ENCODE results near the gene TMEM240.
"Not testable (repeated sequence)": the region's sequence is repeated elsewhere in the genome, so short reads cannot be mapped to it uniquely, and the experiment has no call there.

GRCh38 chr1:1533894-1534291 is 6.5 kb downstream of the TMEM240 start:
- not testable (repeated sequence) for TF ChIP-seq ZNF253 (CRISPR knock-in tag; conservative IDR thresholded peaks at IDR 0.05); EHMT2 (IDR thresholded peaks at IDR 0.05); ZBTB2 (IDR thresholded peaks at IDR 0.05); ZBTB26 (CRISPR knock-in tag; IDR thresholded peaks at IDR 0.05); CTCF (IDR thresholded peaks at IDR 0.05 in 2 of 3, conservative IDR thresholded peaks at IDR 0.05 in 1 of 3; ENCODE audit: insufficient read depth in 2 of 3, low read depth in 1 of 3, low read length in 3 of 3); POLR2A (conservative IDR thresholded peaks at IDR 0.05); HMG20A (CRISPR knock-in tag; conservative IDR thresholded peaks at IDR 0.05); YBX1 (IDR thresholded peaks at IDR 0.05); YY1 (IDR thresholded peaks at IDR 0.05; ENCODE audit: borderline replicate concordance in 1 of 3, control insufficient read depth in 1 of 3, extremely low read depth in 1 of 3, insufficient read depth in 3 of 3, insufficient read length in 1 of 3, insufficient replicate concordance in 2 of 3, low read depth in 1 of 3, low read length in 2 of 3); KLF13 (tag; IDR thresholded peaks at IDR 0.05; ENCODE audit: borderline replicate concordance, low read depth); SP1 (CRISPR knock-in tag; IDR thresholded peaks at IDR 0.05)
- TF ChIP-seq, protein P1, sequence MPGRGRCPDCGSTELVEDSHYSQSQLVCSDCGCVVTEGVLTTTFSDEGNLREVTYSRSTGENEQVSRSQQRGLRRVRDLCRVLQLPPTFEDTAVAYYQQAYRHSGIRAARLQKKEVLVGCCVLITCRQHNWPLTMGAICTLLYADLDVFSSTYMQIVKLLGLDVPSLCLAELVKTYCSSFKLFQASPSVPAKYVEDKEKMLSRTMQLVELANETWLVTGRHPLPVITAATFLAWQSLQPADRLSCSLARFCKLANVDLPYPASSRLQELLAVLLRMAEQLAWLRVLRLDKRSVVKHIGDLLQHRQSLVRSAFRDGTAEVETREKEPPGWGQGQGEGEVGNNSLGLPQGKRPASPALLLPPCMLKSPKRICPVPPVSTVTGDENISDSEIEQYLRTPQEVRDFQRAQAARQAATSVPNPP (IDR thresholded peaks at IDR 0.05; ENCODE audit: borderline replicate concordance, insufficient read depth, insufficient read length): not testable (repeated sequence)
- TF ChIP-seq, protein P2, sequence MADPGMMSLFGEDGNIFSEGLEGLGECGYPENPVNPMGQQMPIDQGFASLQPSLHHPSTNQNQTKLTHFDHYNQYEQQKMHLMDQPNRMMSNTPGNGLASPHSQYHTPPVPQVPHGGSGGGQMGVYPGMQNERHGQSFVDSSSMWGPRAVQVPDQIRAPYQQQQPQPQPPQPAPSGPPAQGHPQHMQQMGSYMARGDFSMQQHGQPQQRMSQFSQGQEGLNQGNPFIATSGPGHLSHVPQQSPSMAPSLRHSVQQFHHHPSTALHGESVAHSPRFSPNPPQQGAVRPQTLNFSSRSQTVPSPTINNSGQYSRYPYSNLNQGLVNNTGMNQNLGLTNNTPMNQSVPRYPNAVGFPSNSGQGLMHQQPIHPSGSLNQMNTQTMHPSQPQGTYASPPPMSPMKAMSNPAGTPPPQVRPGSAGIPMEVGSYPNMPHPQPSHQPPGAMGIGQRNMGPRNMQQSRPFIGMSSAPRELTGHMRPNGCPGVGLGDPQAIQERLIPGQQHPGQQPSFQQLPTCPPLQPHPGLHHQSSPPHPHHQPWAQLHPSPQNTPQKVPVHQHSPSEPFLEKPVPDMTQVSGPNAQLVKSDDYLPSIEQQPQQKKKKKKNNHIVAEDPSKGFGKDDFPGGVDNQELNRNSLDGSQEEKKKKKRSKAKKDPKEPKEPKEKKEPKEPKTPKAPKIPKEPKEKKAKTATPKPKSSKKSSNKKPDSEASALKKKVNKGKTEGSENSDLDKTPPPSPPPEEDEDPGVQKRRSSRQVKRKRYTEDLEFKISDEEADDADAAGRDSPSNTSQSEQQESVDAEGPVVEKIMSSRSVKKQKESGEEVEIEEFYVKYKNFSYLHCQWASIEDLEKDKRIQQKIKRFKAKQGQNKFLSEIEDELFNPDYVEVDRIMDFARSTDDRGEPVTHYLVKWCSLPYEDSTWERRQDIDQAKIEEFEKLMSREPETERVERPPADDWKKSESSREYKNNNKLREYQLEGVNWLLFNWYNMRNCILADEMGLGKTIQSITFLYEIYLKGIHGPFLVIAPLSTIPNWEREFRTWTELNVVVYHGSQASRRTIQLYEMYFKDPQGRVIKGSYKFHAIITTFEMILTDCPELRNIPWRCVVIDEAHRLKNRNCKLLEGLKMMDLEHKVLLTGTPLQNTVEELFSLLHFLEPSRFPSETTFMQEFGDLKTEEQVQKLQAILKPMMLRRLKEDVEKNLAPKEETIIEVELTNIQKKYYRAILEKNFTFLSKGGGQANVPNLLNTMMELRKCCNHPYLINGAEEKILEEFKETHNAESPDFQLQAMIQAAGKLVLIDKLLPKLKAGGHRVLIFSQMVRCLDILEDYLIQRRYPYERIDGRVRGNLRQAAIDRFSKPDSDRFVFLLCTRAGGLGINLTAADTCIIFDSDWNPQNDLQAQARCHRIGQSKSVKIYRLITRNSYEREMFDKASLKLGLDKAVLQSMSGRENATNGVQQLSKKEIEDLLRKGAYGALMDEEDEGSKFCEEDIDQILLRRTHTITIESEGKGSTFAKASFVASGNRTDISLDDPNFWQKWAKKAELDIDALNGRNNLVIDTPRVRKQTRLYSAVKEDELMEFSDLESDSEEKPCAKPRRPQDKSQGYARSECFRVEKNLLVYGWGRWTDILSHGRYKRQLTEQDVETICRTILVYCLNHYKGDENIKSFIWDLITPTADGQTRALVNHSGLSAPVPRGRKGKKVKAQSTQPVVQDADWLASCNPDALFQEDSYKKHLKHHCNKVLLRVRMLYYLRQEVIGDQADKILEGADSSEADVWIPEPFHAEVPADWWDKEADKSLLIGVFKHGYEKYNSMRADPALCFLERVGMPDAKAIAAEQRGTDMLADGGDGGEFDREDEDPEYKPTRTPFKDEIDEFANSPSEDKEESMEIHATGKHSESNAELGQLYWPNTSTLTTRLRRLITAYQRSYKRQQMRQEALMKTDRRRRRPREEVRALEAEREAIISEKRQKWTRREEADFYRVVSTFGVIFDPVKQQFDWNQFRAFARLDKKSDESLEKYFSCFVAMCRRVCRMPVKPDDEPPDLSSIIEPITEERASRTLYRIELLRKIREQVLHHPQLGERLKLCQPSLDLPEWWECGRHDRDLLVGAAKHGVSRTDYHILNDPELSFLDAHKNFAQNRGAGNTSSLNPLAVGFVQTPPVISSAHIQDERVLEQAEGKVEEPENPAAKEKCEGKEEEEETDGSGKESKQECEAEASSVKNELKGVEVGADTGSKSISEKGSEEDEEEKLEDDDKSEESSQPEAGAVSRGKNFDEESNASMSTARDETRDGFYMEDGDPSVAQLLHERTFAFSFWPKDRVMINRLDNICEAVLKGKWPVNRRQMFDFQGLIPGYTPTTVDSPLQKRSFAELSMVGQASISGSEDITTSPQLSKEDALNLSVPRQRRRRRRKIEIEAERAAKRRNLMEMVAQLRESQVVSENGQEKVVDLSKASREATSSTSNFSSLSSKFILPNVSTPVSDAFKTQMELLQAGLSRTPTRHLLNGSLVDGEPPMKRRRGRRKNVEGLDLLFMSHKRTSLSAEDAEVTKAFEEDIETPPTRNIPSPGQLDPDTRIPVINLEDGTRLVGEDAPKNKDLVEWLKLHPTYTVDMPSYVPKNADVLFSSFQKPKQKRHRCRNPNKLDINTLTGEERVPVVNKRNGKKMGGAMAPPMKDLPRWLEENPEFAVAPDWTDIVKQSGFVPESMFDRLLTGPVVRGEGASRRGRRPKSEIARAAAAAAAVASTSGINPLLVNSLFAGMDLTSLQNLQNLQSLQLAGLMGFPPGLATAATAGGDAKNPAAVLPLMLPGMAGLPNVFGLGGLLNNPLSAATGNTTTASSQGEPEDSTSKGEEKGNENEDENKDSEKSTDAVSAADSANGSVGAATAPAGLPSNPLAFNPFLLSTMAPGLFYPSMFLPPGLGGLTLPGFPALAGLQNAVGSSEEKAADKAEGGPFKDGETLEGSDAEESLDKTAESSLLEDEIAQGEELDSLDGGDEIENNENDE (IDR thresholded peaks at IDR 0.05; ENCODE audit: low read depth, low read length): not testable (repeated sequence)
